Thyroid gland (tissue), 4 donors: ENCODE results near the gene NPC1L1. TPM values are rescaled to one million over a fixed set of nuclear protein-coding genes. Genes with fewer than 3 reads are reported as not detected.
"Not testable (repeated sequence)": the region's sequence is repeated elsewhere in the genome, so short reads cannot be mapped to it uniquely, and the experiment has no call there.

ENCODE experiments used
- DNase-seq, 2 donors: peaks; one replicate each; pipeline ENCODE4 v3.0.0-alpha.2; 2019
- H3K27ac ChIP-seq, 3 donors: fragments of 200-600 bp; sonication (generic); 1 replicate in 2 of 3; 2 replicates in 1 of 3; pipeline ENCODE4 v1.5.1; 2016 to 2019; ENCODE audit warnings: mild to moderate bottlenecking in 1 of 3, moderate library complexity in 1 of 3
- H3K27me3 ChIP-seq: fragments of 200-600 bp; sonication (generic); one replicate; pipeline ENCODE4 v1.5.1; 2019
- H3K36me3 ChIP-seq, 2 donors: fragments of 200-600 bp; sonication (generic); one replicate each; pipeline ENCODE4 v1.5.1; 2016 to 2019
- H3K4me1 ChIP-seq, 2 donors: fragments of 200-600 bp; sonication (generic); one replicate each; pipeline ENCODE4 v1.5.1; 2017 to 2019
- H3K4me3 ChIP-seq, 3 donors: fragments of 200-600 bp; sonication (generic); replicated peaks in 1 of 3; 1 replicate in 2 of 3; 2 replicates in 1 of 3; pipeline ENCODE4 v1.5.1; 2016; ENCODE audit warnings: mild to moderate bottlenecking in 1 of 3
- H3K9me3 ChIP-seq: fragments of 200-600 bp; sonication (generic); one replicate; pipeline ENCODE4 v1.5.1; 2017
- POLR2A ChIP-seq, 2 donors: fragments of 450-650 bp; IDR thresholded peaks; one replicate each; pipeline ENCODE4 v1.6.1; 2017; ENCODE audit warnings: antibody characterized with exemption in 2 of 2, mild to moderate bottlenecking in 2 of 2, moderate library complexity in 1 of 2
- WGBS, 2 donors: methylation state at CpG; one replicate each; pipeline ENCODE4 v1.1.5; 2017; 5-methylcytosine and 5-hydroxymethylcytosine counted together
- intact Hi-C: fragments of 100-400 bp; cut with DNase I; formaldehyde crosslinking; loops from one replicate; pipeline ENCODE4 v1.15.1; 2023
- total RNA-seq, 4 donors: library from RNA; depleted of rRNA; stranded (reverse); fragments of >200 nt; gene quantifications; one replicate each; pipeline ENCODE4 v1.2.3, GENCODE V29; 2016
- TF ChIP-seq, protein P1 (sequence below), 6 experiments: fragments of 200-600 bp in 3 of 6; fragments of 450-650 bp in 3 of 6; sonication (generic) in 3 of 6; IDR thresholded peaks; one replicate each; pipeline ENCODE4 v1.5.1; 2016 to 2019; ENCODE audit warnings: antibody characterized with exemption in 6 of 6, mild to moderate bottlenecking in 2 of 6, inconsistent platforms in 1 of 6, moderate library complexity in 1 of 6

NPC1L1 gene
- total RNA-seq, 4 donors from 2014 or later = not detected

DNA sequence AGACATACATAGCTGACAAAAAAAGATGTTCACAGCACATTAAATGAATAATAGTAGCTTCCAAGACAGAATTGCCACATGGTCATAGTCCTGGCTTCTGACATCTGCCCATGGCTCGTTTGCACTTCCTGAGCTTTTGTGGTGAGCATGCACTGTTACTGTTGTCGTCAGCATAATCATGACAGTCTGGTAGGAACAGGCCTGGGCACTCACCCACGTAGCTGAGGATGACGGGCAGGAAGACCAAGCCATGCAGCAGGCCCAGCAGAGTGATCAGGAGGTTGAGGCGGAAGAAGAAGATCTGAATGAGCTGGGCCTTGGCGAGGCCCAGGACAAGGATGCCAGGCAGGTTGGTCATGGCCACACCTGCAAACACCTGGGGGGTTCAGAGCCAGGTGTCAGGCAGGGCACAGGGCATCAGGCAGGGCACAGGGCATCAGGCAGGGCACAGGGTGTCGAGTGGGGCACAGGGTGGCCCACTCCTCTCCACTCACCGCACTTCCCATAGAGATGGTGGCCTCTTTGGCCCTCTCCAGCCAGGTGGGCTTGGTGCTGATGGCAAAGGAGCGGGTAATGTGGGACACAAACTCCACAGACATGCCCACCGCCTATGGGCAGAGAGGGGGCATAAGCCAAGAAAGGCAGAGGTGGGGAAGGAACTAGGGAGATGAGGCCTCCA lies 25.4 kb downstream of the NPC1L1 start:
- H3K4me1 ChIP-seq = no peaks in the 10 kb centered on the region
- no peak for DNase-seq
- TF ChIP-seq, protein P1, sequence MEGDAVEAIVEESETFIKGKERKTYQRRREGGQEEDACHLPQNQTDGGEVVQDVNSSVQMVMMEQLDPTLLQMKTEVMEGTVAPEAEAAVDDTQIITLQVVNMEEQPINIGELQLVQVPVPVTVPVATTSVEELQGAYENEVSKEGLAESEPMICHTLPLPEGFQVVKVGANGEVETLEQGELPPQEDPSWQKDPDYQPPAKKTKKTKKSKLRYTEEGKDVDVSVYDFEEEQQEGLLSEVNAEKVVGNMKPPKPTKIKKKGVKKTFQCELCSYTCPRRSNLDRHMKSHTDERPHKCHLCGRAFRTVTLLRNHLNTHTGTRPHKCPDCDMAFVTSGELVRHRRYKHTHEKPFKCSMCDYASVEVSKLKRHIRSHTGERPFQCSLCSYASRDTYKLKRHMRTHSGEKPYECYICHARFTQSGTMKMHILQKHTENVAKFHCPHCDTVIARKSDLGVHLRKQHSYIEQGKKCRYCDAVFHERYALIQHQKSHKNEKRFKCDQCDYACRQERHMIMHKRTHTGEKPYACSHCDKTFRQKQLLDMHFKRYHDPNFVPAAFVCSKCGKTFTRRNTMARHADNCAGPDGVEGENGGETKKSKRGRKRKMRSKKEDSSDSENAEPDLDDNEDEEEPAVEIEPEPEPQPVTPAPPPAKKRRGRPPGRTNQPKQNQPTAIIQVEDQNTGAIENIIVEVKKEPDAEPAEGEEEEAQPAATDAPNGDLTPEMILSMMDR (IDR thresholded peaks at IDR 0.05) = no peak
- no peak for TF ChIP-seq POLR2A (IDR thresholded peaks at IDR 0.05)
- no peaks in the 10 kb centered on the region for H3K36me3 ChIP-seq
- WGBS, 2 donors = 85 to 91% methylated on average over 9 to 10 of the region's 10 CpGs
- H3K27me3 ChIP-seq = no peaks in the 10 kb centered on the region
- no peak overlapping the region for H3K4me3 ChIP-seq
- intact Hi-C loops = no loop called here
- no peak overlapping the region for H3K27ac ChIP-seq
- H3K9me3 ChIP-seq = no peaks in the 10 kb centered on the region

DNA sequence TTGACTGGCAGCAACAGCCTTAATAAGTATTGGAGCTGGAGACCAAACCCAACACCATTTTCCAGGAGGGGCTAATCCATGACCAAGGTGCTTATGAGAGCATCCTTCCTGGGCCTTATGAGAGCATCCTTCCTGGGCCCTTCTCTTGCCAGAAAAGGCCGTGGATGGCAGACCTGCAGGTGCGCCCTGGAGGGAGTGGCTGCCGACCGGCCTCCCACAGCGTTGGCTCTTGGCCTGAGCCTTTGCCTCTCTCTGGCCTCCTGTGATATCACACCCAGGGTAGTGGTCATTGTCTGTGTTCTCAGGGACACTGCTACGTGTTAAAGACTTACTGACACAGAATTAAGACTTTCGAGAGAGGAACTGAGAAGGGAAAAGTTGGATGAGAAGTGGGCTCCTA lies 28.4 kb downstream of the NPC1L1 start:
- TF ChIP-seq, protein P1 (IDR thresholded peaks at IDR 0.05) = no peak
- TF ChIP-seq POLR2A (IDR thresholded peaks at IDR 0.05) = no peak
- H3K4me3 ChIP-seq = no peak overlapping the region
- WGBS, 2 donors = 94 to 95% methylated on average over 7 of the region's 7 CpGs
- intact Hi-C loops = no loop called here
- no peak overlapping the region for H3K27ac ChIP-seq
- no peaks in the 10 kb centered on the region for H3K4me1 ChIP-seq
- H3K9me3 ChIP-seq = no peaks in the 10 kb centered on the region
- DNase-seq = no peak
- H3K27me3 ChIP-seq = no peaks in the 10 kb centered on the region
- H3K36me3 ChIP-seq = no peaks in the 10 kb centered on the region

DNA sequence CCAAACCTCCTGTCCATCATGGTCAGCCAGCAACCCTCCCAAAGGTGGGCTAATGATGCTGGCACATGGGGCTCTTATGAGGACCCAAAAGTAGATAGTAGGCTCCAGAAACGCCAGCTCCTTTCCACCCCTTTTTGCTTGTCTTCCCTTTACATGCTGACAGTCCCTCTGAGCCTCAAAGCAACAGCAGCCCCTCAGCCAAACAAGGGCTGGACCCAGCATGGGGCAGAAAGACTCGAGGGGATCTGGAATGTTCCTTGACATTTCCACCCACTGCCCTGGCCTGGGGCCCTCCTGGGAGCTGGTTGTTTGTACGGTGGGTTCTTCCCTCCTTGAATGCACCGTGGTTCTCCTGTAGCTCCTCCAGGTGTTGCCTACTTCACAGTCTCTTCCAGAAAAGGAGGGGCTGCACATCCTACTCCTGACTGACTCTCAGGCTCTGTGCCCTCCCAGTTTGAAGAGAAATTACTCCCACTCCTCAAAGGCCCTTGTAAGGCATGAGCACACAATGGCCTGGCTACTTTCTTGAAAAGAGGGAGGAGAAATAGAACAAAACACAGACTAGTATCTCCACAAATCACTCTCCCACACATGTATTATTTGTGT lies 29.2 kb downstream of the NPC1L1 start:
- intact Hi-C loops = no loop called here
- 22 to 47% methylated on average over 4 of the region's 4 CpGs for WGBS, 2 donors
- no peak overlapping the region for H3K4me3 ChIP-seq

DNA sequence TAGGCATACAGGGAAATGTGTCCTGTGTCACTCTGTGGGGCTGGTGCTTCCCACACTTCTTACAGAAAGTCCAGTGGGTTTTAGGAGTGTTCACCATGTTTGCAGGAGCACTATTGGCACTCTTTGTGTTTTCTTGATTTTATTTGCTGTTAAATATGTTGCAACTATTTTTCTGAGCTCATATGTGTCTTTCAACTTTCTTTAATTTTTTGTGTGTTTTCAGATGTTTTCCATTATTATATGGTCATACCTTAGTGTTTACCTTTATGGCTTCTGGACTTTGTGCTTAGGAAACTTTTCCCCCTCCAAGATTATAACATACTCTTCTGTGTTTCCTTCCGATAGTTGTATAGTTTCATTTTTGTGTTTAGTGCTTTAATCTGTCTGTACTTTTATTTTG lies 29.9 kb downstream of the NPC1L1 start:
- DNase-seq = no peak
- no peak for TF ChIP-seq POLR2A (IDR thresholded peaks at IDR 0.05)
- TF ChIP-seq, protein P1 (IDR thresholded peaks at IDR 0.05) = no peak
- Histone ChIP-seq H3K9me3 (no peaks in the 10 kb centered on the region), H3K4me1 (no peaks in the 10 kb centered on the region), H3K27me3 (no peaks in the 10 kb centered on the region), H3K27ac (no peak overlapping the region), H3K36me3 (no peaks in the 10 kb centered on the region), H3K4me3 (no peak overlapping the region)
- intact Hi-C loops = no loop called here
- 92 to 98% methylated on average over 1 of the region's 1 CpG for WGBS, 2 donors

More for the DNA sequence above, 29.2 kb downstream of the NPC1L1 start:
- no peaks in the 10 kb centered on the region for H3K9me3 ChIP-seq
- no peak for DNase-seq
- no peak overlapping the region for H3K27ac ChIP-seq
- H3K4me1 ChIP-seq = no peaks in the 10 kb centered on the region
- no peaks in the 10 kb centered on the region for H3K27me3 ChIP-seq
- H3K36me3 ChIP-seq = no peaks in the 10 kb centered on the region
- TF ChIP-seq, protein P1 (IDR thresholded peaks at IDR 0.05) = no peak
- no peak for TF ChIP-seq POLR2A (IDR thresholded peaks at IDR 0.05)

DNA sequence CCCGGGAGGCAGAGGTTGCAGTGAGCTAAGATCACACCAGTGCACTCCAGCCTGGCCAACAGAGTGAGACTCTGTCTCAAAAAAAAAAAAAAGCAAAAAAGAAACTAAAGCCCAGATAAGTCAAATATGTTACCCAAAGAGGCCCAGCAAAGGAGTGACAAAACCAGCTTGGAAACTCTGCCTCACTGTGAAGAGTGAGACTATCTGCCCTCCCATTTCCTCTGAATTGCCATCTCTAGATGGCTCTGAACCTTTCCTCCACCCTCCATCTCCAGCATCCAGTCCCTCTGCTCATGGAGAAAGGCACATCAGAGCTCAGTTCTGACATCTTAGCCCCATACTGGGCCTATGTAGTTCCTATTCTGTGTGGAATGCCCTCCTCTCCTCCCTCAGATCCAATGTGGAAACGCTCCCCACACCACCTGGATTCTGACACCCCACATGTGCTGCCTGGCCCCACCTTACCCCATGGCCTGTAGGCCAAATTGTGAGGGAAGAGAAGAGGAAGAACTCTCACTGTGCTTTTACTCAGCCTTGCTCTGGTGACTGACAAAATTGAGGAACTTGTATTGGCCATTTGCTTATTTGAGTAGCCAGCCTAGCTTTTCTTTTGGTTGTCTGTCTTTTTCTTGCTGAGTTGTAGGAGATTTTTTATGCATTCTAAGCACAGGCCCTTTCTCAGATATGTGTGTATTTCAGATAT lies 32.7 kb downstream of the NPC1L1 start:
- H3K4me3 ChIP-seq = no peak overlapping the region
- H3K27ac ChIP-seq = no peak overlapping the region
- intact Hi-C loops = no loop called here
- no peaks in the 10 kb centered on the region for H3K9me3 ChIP-seq
- TF ChIP-seq POLR2A (IDR thresholded peaks at IDR 0.05) = no peak
- TF ChIP-seq, protein P1 (IDR thresholded peaks at IDR 0.05) = no peak
- no peak for DNase-seq
- 57 to 59% methylated on average over 2 of the region's 2 CpGs for WGBS, 2 donors
- no peaks in the 10 kb centered on the region for H3K4me1 ChIP-seq
- no peaks in the 10 kb centered on the region for H3K27me3 ChIP-seq
- H3K36me3 ChIP-seq = no peaks in the 10 kb centered on the region

DNA sequence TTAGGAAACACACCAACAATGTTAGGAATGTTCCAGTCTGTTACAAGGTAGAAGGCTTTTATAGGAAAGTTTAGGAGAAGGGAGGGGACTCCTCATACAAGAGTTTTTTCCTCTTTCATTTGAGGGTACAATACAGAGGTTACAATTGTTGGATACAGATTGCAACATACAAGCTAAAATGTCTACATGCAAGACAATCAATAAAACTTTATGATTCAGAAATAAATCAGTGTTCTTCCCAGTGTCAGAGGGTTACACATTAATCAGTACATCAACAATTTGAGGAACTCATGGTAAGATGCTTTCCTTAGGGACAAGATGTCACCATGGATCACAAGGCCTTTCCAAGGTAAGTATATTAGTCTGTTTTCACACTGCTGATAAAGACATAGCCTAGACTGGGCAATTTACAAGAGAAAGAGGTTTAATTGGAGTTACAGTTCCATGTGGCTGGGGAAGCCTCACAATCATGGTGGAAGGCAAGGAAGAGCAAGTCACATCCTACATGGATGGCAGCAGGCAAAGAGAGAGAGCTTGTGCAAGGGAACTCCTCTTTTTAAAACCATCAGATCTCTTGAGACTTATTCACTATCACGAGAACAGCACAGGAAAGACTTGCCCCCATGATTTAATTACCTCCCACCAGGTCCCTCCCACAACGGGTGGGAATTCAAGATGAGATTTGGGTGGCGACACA lies 34.4 kb downstream of the NPC1L1 start:
- intact Hi-C loops, H3K9me3 ChIP-seq, H3K4me3 ChIP-seq, DNase-seq, H3K4me1 ChIP-seq, H3K27me3 ChIP-seq, H3K36me3 ChIP-seq, H3K27ac ChIP-seq: not testable (repeated sequence)
- WGBS, 2 donors = 73 to 80% methylated on average over 3 of the region's 3 CpGs
